ENCODE measurements around the gene LPCAT1.
"Not testable (repeated sequence)": the region's sequence is repeated elsewhere in the genome, so short reads cannot be mapped to it uniquely, and the experiment has no call there.

The LPCAT1 gene

DNA sequence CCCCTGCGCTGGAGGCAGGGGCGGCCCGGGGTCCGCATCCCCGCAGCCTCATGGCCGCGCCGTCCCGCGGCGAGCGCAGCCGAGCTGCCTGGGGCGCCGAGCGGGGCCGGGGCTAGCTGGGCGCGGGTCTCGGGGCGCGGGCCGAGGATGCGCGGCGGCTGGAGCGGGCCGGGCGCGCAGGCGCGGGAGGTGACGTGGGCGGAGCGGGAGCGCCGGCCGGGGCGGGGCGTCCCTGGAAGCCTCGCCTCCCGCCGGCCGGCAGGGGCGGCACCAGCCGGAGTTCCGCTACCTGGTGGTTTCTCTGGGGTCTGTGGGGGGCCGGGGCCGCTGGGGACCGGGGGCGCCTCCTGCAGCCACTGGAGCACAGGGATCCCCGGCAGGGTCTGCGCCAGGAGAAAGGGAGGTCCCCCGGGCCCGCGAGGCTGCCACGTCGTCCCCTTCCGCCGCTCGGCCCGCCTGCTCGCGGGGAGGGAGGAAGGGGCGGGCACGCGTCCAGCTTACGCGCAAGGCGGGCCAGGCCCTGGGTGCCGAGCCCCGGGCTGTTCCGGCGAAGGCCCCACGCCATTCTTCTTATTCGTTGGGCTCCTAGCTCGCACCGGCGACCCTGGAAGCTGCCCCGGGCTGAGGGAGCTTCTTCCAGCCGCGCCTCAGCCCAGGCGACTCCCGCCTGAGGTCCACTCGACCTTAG lies at the start of gene LPCAT1:
LPCAT1 (minus strand) TSS at position 168 of the 688 bp plus-strand sequence; CDS start at position 52, 116 bp downstream.
- DNase-seq: peak; percentile 74 to 80

DNA sequence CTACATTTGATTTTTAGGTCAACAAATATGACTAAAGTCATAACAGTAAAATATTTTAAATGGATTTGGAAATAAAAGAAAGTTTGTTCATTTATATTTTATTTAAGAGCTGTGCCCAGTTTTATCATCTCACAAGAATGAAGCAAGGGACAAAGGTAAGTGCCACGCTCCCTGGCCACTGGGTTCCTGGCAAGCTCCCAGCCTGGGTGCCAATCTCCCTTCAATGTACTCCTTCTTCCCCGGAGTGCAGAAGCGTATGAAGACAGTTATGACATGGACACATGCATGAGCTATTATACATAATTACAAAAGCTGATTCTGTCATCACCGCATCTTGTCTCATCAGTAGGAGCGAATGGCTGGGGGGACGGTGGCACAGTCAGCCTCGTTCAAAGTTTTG lies 48.1 kb upstream of the LPCAT1 start:
- DNase-seq: not testable (repeated sequence)

- DNase-seq: no peak
Observed at GRCh38 chr5:1570975-1571374, 47.2 kb upstream of the LPCAT1 start.

GRCh38 chr5:1568201-1568979 lies 44.6 kb upstream of the LPCAT1 start:
- no peak for DNase-seq

- DNase-seq: not testable (repeated sequence)
Observed at GRCh38 chr5:1567527-1568200, 43.9 kb upstream of the LPCAT1 start.

GRCh38 chr5:1565737-1566734 lies 42.3 kb upstream of the LPCAT1 start:
- DNase-seq: no peak

- no peak for DNase-seq
Observed at GRCh38 chr5:1564824-1565736, 41.3 kb upstream of the LPCAT1 start.

- DNase-seq: peak; percentile 14 to 81
Observed at GRCh38 chr5:1564182-1564748, 40.5 kb upstream of the LPCAT1 start.

DNA sequence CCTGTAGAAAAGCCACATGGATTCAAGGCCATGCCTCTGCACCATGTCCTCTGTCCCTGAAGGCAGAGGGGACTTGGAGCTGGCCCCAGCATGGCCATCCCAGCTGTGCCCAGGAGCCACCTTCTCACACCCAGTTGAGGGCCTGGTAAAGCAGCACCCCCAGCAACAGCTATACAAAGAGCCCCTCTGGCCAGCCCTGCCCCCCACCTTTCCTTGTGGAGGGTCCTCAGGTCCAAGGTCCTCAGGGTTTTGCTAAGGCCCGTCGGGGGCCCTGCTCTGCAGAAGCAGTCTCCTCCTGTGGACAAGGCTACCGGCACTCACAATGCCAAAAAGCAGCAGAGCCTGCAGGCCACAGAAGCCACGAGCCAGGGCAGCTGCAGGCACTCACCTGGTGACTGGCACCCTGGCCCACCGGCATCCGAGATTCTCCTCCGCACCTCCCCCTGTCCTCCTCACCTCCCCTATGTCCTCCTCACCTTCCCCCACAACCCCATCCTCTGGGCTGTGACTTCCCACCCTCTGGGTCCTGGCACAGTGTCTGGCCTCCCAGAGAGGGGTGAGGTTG lies 39.9 kb upstream of the LPCAT1 start:
- DNase-seq: no peak

DNA sequence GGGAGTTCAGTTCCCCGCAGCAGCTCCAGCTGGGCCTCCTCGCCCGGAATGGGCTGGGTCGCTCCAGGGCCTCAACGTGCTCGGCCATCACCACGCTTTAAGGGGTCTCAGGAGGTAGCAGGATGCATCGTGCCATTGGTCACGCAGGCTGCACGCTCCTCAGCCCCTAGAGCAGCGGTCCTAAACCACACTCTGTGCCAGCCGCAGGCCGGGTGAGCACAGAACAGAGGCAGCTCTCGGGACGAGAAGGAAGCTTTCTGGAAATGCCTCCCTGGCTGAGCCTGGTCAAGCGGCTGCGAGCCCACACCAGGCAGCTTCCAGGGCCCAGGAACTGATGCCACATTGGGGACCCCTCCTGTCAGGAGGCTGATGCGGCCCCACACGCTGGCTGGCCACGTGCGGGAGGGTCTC lies 39.3 kb upstream of the LPCAT1 start:
- DNase-seq: no peak

DNA sequence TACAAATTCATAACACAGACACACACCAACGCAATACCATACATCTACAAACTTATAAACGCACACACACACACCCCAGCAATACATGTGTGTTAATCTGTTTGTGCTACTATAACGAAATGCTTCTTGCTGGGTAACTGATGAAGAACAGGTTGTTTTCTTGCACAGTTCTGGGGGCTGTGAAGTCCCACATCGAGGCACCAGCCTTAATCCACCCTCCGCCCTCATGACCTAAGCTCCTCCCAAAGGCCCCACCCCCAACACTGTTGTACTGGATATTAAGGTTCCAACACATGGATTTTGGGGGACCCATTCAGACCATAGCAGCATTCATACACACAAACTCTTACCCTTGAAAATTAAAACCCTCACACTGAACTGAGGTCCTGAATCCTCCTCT lies 38.8 kb upstream of the LPCAT1 start:
- no peak for DNase-seq

GRCh38 chr5:1561402-1561929 lies 37.7 kb upstream of the LPCAT1 start:
- DNase-seq: no peak

GRCh38 chr5:1560499-1560898 lies 36.7 kb upstream of the LPCAT1 start:
- DNase-seq: not testable (repeated sequence)

DNA sequence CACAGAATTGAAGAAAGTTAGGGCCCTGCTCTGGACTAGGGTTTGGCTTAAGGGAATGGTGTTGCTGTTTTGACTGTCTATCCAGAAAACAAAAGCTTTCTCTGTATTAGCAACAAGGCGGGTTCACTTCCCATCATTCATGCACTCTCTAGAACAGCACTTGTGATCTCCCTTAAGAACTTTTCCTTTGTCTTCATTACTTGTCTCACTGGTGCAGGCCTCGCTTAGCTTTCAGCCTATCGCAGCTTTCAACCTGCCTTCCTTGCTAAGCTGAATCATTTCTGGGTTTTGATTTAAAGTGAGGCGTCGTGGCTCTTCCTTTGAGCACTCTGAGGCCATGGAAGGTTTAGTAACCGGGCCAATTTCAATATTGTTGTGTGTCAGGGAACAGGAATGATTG lies 35.2 kb upstream of the LPCAT1 start:
- no peak for DNase-seq

DNA sequence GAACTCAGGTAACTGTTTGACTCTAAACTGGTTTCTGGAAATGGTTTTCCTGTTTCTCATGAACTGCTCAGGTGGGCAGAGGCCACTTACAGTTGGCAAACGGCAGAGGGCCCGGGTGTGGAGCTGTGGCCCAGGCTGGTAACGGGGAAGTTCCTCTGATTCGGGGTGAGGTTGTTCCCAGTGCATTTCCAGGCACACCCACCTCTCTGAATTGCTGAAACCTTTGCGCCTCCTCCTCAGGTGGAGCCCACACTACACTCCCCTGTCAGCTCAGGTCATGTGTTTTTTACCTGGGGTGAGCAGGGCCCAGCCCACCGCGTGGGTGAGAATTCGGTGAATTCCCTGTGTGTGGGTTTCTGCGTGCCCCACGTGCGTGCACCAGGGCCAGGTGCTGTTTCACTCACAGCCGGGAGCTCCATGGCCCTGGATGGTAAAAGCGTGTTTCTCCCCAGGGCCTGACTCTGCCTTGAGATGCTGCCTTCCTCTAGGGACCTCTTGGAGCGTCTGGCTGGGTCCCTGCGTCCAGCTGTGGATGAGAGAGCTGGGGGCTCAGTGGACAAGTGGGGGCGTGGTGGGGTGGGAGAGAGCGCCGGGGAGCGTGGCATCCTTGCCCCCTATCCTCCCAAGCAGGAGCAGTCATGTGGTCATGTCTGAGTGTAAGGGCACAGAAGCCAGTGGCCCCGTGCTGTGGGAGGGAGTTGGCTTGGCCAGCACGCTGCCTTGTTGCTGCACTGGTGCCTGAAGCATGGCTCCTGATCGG lies 33.5 kb upstream of the LPCAT1 start:
- DNase-seq: no peak

DNA sequence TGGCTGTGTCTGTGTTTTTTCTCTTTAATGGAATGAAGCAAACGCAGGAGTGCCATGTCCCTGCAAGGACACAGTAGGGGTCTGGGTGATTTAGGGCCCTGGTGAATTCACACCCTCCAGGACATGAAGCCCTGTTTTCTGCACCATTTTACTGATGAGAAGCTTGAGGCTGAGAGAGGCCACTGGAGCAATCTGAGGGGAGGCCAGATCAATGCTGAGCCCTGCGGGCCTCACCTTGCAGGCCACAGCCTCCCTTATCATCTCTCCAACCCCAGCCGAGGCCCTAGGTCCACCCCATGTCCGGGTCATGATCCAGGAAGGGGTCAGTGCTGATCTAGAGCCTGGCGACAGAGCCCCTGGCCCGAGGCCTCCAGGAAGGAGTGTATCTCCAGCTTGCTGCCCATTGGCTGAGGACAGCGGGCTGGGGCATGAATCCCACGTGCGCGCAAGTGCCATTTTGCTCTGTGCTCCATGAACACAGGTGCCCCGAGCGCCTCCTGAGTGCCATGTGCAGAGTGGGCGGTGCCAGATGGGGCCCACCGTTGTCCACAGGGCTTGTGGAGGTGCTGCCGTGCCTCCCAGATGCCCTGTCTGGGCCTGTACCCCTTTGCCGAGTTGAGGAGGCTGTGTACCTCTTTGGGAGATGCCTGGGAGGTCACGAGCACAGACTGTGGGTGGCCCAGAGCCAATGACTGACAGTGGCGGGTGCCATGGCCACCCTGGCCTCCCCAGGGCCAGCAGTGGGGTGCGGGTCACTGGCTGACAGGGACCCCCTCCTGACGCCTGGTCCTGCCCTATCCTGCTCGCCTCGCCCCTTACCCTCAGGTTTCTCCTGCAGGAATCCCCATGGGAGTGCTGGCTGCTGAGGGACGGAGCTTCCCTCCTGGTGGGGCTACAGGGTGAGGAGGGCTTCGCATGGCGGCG lies 32.3 kb upstream of the LPCAT1 start:
- no peak for DNase-seq

GRCh38 chr5:1555011-1555807 lies 31.4 kb upstream of the LPCAT1 start:
- DNase-seq: no peak
